Limb (tissue), 2 donors: ENCODE data around the gene DTX1.

Experiments
- DNase-seq, 2 donors: peaks; one replicate each; pipeline ENCODE4 v3.0.0-alpha.2; 2016; ENCODE audit errors: extremely low spot score in 2 of 2

The DTX1 gene

GRCh38 chr12:113055594-113056380 lies 743 bp upstream of the DTX1 start:
- no peak for DNase-seq

DNA sequence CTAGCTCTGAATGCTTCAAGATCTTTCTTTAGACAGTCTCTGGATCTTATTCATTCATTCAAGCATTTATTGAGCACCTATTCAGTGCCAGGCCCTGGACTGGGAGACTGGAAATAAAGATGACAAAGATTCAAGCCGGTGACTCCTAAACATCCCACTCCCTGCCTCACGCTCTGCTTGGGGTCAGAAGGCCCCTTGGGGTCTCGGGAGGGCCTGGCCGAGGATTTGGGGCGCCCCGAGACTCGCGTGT lies 224 bp upstream of the DTX1 start:
- no peak for DNase-seq

DNA sequence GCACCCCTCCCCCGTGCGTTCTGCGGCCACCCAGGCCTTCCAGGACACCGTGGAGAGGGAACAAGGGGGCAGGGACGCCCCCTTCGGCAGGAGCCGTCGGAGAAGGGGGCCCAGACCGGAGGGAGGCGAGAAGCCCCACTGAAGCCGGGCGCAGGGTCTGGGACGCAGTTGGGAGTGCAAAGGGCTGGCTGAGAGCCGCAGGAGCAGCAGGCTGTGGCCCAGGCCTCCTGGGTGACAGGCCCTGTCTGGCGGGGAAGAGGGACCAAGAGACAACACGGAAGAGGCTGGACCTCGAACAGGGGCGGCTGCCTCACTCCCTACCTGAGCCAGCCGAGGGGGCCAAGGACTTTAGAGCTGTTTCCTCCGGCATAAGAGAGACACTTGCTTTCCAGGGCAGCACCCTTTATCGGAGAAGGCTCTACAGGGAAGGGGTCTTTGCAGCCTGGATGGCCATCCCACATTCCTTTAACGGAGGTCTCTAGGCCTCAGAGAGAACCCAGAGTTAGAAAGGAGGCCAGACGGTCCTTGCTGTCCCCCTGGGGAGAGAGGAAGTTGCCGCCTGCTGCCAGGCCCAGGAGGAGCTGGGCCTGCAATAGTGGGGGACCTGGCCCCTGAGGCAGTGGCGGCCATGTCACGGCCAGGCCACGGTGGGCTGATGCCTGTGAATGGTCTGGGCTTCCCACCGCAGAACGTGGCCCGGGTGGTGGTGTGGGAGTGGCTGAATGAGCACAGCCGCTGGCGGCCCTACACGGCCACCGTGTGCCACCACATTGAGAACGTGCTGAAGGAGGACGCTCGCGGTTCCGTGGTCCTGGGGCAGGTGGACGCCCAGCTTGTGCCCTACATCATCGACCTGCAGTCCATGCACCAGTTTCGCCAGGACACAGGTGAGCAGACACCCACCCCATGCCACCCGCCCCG lies 1.3 kb downstream of the DTX1 start:
- no peak for DNase-seq

GRCh38 chr12:113058553-113058952 lies 2.0 kb downstream of the DTX1 start:
- DNase-seq: no peak

DNA sequence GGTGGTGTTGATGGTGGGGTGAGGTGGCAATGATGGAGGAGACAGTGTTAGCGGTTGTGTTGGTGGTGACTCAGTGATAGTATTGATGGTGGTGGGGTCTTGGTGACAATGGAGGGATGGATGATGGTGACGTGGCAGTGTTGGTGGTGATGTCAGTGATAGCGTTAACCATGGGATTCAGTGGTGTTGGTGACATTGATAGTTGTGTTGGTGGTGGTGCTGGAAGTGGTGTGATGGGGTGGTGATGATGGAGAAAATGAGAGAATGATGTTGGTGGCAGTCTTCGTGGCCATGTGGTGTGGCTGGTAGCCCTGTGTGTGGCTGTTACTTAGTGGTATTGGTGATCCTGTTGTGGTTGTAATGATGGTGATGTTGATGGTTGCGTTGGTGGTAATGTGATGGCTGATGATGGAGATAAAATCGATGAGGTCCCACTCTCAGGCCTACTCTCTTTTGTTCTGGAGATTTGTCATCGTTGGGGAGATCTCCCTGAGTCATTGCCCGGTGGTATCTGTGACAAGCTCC lies 2.6 kb downstream of the DTX1 start:
- no peak for DNase-seq

DNA sequence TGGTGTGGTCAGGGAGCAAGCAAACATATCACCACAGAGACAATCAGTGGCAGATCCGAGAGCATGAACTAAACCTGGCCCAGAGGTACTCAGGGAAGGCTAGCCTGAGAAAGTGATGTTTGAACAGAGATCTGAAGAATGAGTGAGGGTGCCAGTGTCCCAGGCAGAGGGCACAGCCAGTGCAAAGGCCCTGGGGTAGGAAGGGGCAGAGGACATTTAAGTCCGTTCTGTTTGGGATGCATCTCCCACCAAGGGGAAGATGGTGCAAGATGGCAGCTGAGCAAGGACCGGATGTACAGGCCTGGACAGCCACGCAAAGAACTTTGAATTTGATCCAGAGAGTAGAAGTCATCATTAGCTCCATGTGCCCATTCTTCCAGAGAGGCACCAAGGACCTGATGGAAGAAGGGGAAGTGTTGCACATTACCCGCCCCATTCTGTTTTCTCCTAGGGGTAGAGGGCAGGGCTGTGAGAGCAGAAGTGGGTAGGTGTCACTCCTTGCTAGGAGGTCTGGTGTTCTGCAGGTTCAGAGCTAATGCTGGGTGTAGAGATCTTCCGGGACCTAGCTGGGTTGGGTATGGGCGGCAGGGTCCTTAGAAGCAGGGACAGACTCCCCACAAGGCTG lies 3.9 kb downstream of the DTX1 start:
- DNase-seq: no peak

DNA sequence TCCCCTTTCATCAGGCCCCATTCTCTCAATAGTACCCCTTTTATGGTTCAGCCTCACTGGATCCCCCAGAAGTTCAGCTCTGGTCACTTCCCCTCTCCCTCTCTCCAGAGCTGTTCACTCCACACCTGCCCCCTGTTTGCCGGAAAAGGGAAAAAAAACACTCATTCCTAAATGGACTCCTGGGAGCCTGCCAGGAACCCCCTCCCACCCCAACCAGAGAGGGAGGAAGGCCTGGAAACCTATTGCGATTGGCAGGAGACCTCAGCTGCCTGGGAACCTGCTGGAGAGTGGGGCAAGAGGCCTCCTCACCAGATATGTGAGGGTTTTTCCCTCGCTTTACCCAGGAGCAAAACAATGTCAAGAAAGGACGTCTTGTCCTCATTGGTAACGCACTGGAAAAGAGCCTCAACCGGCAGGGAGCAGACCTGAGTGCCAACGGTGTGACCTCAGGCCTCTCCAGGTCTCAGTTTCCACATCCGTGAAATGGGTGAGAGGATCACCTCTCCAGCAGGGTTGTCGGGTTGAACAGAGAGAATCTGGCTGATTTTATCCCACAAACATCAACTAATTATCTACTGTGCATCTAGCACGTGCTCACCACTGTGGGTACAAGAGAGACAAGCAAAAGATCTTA lies 4.6 kb downstream of the DTX1 start:
- no peak for DNase-seq

DNA sequence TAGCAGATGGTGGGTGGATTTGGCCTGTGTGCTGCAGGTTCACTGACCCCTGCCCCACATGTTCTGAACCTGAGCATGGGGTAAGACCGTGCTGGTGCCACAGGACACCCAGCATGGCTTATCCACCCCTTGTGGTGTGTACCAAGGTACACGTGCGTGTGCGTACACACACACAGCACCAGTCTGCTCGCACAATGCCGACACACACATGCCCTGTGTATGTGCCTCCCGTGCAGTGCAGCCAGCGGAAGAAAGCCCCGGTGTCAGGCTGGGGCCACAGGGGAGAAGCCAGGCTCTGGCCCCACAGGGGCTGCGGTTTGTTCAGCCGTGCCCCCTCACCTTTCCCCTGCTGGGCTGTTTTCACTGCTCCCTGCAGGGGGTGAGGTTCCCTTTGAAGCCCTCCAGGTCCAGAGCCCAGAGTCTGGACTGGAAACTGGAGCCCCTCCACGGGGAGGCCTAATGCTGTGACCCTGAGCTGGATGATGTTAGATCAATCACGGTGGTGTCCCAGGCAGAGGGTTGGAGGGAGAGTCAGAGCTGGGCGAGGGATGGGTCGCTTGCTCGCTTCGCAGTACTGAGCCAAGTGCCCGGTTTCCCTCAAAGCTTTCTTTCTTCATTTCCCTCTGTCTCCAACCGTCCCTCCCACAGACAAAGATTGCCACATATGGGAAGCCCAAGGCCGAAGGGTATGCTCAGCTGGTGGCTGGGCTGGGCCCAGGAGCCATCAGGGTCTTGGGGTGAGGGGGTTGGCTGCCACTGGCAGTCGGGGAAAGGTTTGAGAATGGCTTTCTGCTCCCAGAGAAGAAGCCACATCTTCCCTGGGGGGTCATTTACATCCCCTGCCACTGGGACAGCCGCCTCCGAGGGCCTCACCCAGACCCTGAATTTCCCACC lies 6.2 kb downstream of the DTX1 start:
- no peak for DNase-seq

- no peak for DNase-seq
Measured at GRCh38 chr12:113063396-113064350, 7.1 kb downstream of the DTX1 start.

- no peak for DNase-seq
Measured at GRCh38 chr12:113064395-113065125, 8.0 kb downstream of the DTX1 start.

DNA sequence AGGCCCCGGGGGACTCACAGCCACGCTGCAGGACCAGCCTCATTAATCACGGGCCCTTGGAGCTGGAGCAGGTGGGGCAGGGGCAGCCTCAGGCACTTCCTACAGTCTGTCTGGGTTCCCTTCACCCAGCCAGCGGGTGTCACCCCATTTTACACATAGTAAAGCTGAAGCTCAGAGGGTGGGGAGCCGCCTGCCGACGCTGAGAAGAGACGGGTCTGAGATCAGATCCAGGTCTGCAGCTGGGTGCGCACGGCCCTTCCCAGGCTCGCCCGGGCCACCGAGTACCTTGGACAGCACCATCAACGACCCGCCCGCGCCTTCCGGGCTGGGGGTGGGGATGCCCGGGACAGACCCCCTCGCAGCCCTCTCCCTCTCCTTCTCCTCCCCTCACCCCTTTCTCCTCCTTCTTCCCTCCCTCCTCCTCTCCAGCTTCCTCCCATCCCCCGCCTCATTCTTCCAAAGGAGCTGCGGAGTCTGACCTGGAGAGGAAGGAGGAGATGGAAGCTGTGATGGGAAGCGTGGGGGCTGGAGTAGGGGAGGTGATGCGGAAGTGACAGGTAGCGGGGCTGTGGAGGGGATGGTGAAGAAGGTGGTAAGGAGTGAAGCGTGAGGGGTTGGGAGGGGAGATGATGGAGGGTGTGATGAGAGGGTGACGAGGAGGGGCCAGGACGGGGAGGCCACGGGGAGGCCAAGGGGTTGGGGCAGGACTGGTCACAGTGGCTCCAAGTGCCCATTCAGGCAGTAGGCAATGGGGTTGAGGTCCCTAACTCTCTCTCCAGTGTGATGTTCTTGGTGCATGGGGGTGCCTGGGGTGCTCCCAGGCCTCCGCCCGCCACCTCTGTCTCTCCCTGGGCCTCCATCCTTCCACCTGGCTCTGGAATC lies 8.8 kb downstream of the DTX1 start:
- DNase-seq: peak in 1 of 2 donors; percentile 71

DNA sequence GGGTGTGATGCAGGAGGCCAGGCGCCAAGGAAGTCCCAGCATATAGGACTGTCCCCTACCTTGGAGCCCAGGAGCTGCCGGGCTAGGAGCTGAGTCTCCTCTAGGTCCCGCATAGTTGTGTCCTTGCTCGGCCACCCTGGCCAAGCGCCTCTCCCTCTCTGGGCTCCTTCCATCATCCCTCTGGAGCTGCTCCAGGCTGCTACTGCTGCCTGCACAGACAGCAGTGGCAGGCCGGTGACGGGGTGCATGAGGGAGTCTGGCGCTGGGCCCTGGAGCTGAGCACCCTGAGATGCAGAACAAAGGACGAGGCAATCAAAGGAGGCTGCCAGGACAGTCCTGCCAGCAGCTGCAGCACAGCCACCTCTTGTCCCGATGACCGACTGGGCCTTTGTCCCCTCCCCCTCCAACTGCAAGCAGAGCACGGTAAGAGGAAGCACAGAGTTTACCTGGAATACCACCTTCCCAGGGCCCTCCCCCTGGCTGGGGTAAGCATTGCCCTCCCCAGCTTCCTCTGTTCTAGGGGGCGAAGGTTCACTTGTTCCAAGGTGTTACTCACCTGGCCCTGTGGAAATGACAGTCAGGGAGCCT lies 10.4 kb downstream of the DTX1 start:
- DNase-seq: no peak

GRCh38 chr12:113067987-113068935 lies 11.7 kb downstream of the DTX1 start:
- DNase-seq: no peak

DNA sequence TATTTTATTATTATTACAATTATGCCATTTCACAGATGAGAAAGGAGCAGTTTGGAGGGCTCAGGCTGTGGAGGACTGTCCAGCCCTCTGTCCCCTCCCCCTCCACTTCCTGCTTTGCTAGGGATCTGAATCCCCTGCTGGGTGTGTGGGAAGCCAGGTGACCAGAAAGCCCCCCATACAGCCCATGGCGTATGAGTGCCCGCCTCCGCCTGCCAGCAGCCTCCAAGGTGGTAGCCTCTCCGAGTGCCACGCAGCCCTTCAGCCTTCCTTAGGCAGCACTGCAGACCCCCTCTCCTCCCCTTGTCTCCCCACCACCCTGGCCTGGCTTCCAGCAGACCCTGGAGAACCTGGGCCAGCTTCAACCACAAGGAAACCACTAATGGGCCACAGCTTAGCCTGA lies 12.6 kb downstream of the DTX1 start:
- DNase-seq: no peak

DNA sequence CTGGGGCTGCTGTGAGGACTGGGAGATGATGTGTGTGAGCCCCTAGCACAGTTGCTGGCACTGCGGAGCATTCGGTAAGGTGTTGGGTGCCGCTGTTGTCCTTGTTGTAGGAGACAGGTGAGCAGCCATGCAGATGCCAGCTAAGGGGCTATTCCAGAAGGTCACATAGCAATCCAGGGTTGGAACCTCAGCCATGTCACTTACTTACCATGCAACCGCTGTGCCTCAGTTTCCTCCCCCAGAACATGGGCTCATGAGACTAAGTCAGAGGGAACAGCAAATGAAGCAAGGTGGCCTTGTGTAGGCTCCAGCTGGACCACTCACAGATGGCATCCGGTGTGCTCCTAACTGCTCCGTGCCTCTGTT lies 13.2 kb downstream of the DTX1 start:
- no peak for DNase-seq

DNA sequence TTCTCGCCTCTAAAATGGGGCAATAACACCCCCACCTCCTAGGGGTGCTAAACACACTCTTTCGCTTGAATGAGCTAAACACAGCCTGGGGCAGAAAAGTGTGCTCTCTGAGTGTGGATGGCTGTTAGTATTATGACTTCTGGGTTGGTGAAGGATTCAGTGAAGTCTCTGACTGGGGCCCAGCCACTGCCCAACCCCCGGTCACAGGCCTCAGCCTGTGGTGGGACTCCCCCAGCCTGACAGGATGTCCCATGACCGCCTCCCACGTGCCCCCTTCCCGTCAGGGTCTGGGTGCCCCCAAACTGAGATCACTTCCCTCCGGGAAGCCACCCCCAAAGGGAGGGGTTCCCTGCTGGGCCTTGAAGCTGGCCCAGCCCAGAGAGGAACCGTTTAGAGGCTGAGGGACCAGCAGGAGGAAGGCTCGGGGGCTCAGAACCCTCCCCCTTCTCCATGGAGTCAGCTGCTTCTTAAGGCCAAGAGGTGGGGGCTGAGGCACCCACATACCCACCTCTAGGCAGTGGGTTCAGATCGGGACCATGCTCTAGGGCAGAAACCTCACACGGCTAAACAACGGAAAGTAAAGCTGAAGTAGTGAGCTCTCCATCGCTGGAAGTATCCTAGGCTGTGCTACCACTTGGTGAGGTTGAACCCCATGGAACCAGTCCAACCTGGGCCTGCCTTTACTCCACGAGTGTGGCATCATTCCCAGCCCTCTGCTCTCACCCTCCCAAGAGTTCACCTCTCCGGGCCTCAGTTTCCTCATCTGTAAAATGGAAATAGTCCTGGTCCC lies 13.8 kb downstream of the DTX1 start:
- DNase-seq: no peak
